ENCODE results near the gene BTBD2. TPM values are rescaled to one million over a fixed set of nuclear protein-coding genes. Genes with fewer than 3 reads are reported as not detected.

The BTBD2 gene
- polyA plus RNA-seq, 1 donor from 2014 or later, result 46.1 TPM

GRCh38 chr19:2059422-2060201 is 44.1 kb upstream of the BTBD2 start:
- TF ChIP-seq MXI1 (conservative IDR thresholded peaks at IDR 0.05; ENCODE audit: poor library complexity, severe bottlenecking), result no peak
- no peak for TF ChIP-seq TAF1 (IDR thresholded peaks at IDR 0.05; ENCODE audit: low read depth)
- TF ChIP-seq, protein P1, sequence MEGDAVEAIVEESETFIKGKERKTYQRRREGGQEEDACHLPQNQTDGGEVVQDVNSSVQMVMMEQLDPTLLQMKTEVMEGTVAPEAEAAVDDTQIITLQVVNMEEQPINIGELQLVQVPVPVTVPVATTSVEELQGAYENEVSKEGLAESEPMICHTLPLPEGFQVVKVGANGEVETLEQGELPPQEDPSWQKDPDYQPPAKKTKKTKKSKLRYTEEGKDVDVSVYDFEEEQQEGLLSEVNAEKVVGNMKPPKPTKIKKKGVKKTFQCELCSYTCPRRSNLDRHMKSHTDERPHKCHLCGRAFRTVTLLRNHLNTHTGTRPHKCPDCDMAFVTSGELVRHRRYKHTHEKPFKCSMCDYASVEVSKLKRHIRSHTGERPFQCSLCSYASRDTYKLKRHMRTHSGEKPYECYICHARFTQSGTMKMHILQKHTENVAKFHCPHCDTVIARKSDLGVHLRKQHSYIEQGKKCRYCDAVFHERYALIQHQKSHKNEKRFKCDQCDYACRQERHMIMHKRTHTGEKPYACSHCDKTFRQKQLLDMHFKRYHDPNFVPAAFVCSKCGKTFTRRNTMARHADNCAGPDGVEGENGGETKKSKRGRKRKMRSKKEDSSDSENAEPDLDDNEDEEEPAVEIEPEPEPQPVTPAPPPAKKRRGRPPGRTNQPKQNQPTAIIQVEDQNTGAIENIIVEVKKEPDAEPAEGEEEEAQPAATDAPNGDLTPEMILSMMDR (IDR thresholded peaks at IDR 0.05; ENCODE audit: poor library complexity, severe bottlenecking), result no peak
- TF ChIP-seq EZH2 (IDR thresholded peaks at IDR 0.05; ENCODE audit: borderline replicate concordance, insufficient read depth, low read length, poor library complexity, severe bottlenecking), result no peak
- no peak for TF ChIP-seq REST (IDR thresholded peaks at IDR 0.05; ENCODE audit: borderline replicate concordance)
- TF ChIP-seq SMC3 (conservative IDR thresholded peaks at IDR 0.05; ENCODE audit: poor library complexity), result no peak
- TF ChIP-seq POLR2AphosphoS5 (IDR thresholded peaks at IDR 0.05), result no peak
- no peak for TF ChIP-seq RAD21 (conservative IDR thresholded peaks at IDR 0.05)
- no peak for TF ChIP-seq EP300 (conservative IDR thresholded peaks at IDR 0.05; ENCODE audit: poor library complexity, severe bottlenecking)
- no peaks in the 10 kb centered on the region for H3K36me3 ChIP-seq (ENCODE audit: insufficient read depth, low read length)
- H3K79me2 ChIP-seq (replicated peaks; ENCODE audit: insufficient read depth, low read length), result no peaks in the 10 kb centered on the region
- peak overlapping the region; percentile 14 for H3K4me2 ChIP-seq (ENCODE audit: low read length)
- no peaks in the 10 kb centered on the region for H3K9me3 ChIP-seq (ENCODE audit: low read length)
- no peak overlapping the region for H2AFZ ChIP-seq (ENCODE audit: low read depth, low read length)
- H3F3A ChIP-seq (ENCODE audit: insufficient read depth, low read length, poor library complexity, severe bottlenecking), result no peaks in the 10 kb centered on the region
- peak overlapping the region; percentile 91 for H3K4me3 ChIP-seq (ENCODE audit: low read length)
- no peaks in the 10 kb centered on the region for H4K20me1 ChIP-seq (ENCODE audit: insufficient read depth)
- H3K9ac ChIP-seq (ENCODE audit: low read length), result peak overlapping the region; percentile 97
- H3K9me2 ChIP-seq (ENCODE audit: insufficient read depth, low read length), result no peaks in the 10 kb centered on the region
- H3K27ac ChIP-seq (ENCODE audit: low read length), result peak overlapping the region; percentile 99
- no peaks in the 10 kb centered on the region for H3K27me3 ChIP-seq (ENCODE audit: insufficient read depth, low read depth, low read length)

DNA sequence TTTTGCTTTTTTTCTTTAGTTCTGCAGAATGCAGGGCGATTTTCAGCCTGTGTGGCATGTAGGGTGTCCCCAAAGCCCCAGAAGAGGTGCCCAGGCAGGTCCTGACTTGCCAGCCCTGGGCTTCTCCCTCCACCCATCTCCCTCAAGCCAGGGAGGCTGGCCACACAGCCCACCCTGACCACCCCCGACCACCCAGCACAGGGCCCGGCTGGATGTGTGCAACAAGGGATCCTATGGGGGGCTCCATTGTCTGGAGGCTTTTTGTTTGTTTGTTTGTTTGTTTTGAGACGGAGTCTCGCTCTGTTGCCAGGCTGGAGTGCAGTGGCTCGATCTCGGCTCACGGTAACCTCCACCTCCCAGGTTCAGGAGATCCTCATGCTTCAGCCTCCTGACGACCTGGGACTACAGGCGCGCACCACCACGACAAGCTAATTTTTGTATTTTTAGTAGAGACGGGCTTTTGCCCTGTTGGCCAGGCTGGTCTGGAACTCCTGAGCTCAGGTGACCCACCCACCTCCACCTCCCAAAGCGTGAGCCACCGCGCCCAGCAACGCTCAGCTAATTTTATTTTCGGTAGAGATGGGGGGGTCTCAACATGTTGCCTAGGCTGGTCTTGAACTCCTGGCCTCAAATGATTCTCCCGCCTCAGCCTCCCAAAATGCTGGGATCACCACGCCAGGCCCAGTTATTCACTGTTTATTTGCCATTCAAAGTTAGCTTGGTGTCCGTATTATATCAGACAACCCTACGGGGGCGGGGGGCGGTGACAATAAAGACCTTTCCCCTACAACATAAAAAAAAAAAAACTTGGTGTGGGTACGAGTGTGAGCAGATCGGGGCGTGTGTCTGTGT is 43.3 kb upstream of the BTBD2 start:
- Histone ChIP-seq H3K36me3 (ENCODE audit: insufficient read depth, low read length) (no peaks in the 10 kb centered on the region), H3K9me2 (ENCODE audit: insufficient read depth, low read length) (no peaks in the 10 kb centered on the region), H3K4me2 (ENCODE audit: low read length) (no peak overlapping the region), H3K9me3 (ENCODE audit: low read length) (no peaks in the 10 kb centered on the region), H2AFZ (ENCODE audit: low read depth, low read length) (no peak overlapping the region), H4K20me1 (ENCODE audit: insufficient read depth) (no peaks in the 10 kb centered on the region), H3K79me2 (replicated peaks; ENCODE audit: insufficient read depth, low read length) (no peaks in the 10 kb centered on the region), H3K27ac (ENCODE audit: low read length) (peak overlapping the region; percentile 99), H3F3A (ENCODE audit: insufficient read depth, low read length, poor library complexity, severe bottlenecking) (no peaks in the 10 kb centered on the region), H3K27me3 (ENCODE audit: insufficient read depth, low read depth, low read length) (no peaks in the 10 kb centered on the region), H3K9ac (ENCODE audit: low read length) (peak overlapping the region; percentile 97), H3K4me3 (ENCODE audit: low read length) (no peak overlapping the region)
- TF ChIP-seq TAF1 (IDR thresholded peaks at IDR 0.05; ENCODE audit: low read depth), result no peak
- TF ChIP-seq MXI1 (conservative IDR thresholded peaks at IDR 0.05; ENCODE audit: poor library complexity, severe bottlenecking), result no peak
- TF ChIP-seq EP300 (conservative IDR thresholded peaks at IDR 0.05; ENCODE audit: poor library complexity, severe bottlenecking), result no peak
- TF ChIP-seq RAD21 (conservative IDR thresholded peaks at IDR 0.05), result no peak
- TF ChIP-seq, protein P1 (IDR thresholded peaks at IDR 0.05; ENCODE audit: poor library complexity, severe bottlenecking), result no peak
- no peak for TF ChIP-seq EZH2 (IDR thresholded peaks at IDR 0.05; ENCODE audit: borderline replicate concordance, insufficient read depth, low read length, poor library complexity, severe bottlenecking)
- no peak for TF ChIP-seq POLR2AphosphoS5 (IDR thresholded peaks at IDR 0.05)

Measured in neural cell (in vitro differentiated cells).